ENCODE measurements around the gene MYL6B. TPM values are rescaled to one million over a fixed set of nuclear protein-coding genes. Genes with fewer than 3 reads are reported as not detected.
A peak's percentile ranks its signal among the peaks of the same experiment; 100 is the strongest.

The MYL6B gene
- total and polyA plus RNA-seq, 2 experiments from 2014 or later, result 96.9 to 164 TPM

- Mint-ChIP-seq H3K4me3 (no peak overlapping the region), H3K9me3 (no peaks in the 10 kb centered on the region), H3K4me1 (peaks cover 29% of the 10 kb centered on the region), H3K36me3 (ENCODE audit: low read depth) (peaks cover 16% of the 10 kb centered on the region), H3K27ac (peak overlapping the region; percentile 12; the same call in 1 of the 2 replicates), H3K27me3 (ENCODE audit: insufficient read depth, low read depth, poor library complexity) (peaks cover 5% of the 10 kb centered on the region)
- H3K9me2 ChIP-seq (ENCODE audit: insufficient read depth), result no peaks in the 10 kb centered on the region
- H2AFZ ChIP-seq, result no peak overlapping the region
- ATAC-seq, result no peak
- H3K27me3 ChIP-seq (ENCODE audit: insufficient read depth), result no peaks in the 10 kb centered on the region
- H3K4me3 ChIP-seq, result no peak overlapping the region
- peaks cover 4% of the 10 kb centered on the region; the same call in 1 of the 2 replicates for H3F3A ChIP-seq (replicated peaks; ENCODE audit: low read depth)
- TF ChIP-seq, protein P1, sequence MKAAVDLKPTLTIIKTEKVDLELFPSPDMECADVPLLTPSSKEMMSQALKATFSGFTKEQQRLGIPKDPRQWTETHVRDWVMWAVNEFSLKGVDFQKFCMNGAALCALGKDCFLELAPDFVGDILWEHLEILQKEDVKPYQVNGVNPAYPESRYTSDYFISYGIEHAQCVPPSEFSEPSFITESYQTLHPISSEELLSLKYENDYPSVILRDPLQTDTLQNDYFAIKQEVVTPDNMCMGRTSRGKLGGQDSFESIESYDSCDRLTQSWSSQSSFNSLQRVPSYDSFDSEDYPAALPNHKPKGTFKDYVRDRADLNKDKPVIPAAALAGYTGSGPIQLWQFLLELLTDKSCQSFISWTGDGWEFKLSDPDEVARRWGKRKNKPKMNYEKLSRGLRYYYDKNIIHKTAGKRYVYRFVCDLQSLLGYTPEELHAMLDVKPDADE (IDR thresholded peaks at IDR 0.05), result no peak
- TF ChIP-seq CREB1 (CRISPR knock-in tag; IDR thresholded peaks at IDR 0.05; ENCODE audit: low read depth) (no peak), EZH2phosphoT487 (IDR thresholded peaks at IDR 0.05; ENCODE audit: unreplicated experiment) (no peak), CTCF (conservative IDR thresholded peaks at IDR 0.05; ENCODE audit: low read depth in 2 of 2) (no peak), ZNF462 (CRISPR knock-in tag; IDR thresholded peaks at IDR 0.05) (no peak), STAT1 (IDR thresholded peaks at IDR 0.05; ENCODE audit: unreplicated experiment) (no peak), ZNF331 (CRISPR knock-in tag; IDR thresholded peaks at IDR 0.05; ENCODE audit: low read depth) (no peak), POLR2AphosphoS5 (IDR thresholded peaks at IDR 0.05; ENCODE audit: low read depth) (no peak), NANOG (IDR thresholded peaks at IDR 0.05; ENCODE audit: borderline replicate concordance) (no peak)
- TF ChIP-seq, protein P2, sequence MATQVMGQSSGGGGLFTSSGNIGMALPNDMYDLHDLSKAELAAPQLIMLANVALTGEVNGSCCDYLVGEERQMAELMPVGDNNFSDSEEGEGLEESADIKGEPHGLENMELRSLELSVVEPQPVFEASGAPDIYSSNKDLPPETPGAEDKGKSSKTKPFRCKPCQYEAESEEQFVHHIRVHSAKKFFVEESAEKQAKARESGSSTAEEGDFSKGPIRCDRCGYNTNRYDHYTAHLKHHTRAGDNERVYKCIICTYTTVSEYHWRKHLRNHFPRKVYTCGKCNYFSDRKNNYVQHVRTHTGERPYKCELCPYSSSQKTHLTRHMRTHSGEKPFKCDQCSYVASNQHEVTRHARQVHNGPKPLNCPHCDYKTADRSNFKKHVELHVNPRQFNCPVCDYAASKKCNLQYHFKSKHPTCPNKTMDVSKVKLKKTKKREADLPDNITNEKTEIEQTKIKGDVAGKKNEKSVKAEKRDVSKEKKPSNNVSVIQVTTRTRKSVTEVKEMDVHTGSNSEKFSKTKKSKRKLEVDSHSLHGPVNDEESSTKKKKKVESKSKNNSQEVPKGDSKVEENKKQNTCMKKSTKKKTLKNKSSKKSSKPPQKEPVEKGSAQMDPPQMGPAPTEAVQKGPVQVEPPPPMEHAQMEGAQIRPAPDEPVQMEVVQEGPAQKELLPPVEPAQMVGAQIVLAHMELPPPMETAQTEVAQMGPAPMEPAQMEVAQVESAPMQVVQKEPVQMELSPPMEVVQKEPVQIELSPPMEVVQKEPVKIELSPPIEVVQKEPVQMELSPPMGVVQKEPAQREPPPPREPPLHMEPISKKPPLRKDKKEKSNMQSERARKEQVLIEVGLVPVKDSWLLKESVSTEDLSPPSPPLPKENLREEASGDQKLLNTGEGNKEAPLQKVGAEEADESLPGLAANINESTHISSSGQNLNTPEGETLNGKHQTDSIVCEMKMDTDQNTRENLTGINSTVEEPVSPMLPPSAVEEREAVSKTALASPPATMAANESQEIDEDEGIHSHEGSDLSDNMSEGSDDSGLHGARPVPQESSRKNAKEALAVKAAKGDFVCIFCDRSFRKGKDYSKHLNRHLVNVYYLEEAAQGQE (IDR thresholded peaks at IDR 0.05; ENCODE audit: unreplicated experiment), result no peak
- DNase-seq (ENCODE audit: low spot score), result no peak
- H3K36me3 ChIP-seq (ENCODE audit: insufficient read depth), result no peaks in the 10 kb centered on the region
- no peak overlapping the region for H3K27ac ChIP-seq (ENCODE audit: low read depth)
- peaks cover 16% of the 10 kb centered on the region for H3K4me1 ChIP-seq (ENCODE audit: insufficient read depth)
- no peak overlapping the region for H3K4me2 ChIP-seq
- no peaks in the 10 kb centered on the region for H4K20me1 ChIP-seq (replicated peaks; ENCODE audit: insufficient read depth)
- 0 out of 2 replicates have a peak, but pooled peaks cover 4% of the 10 kb centered on the region for H3K79me2 ChIP-seq (replicated peaks; ENCODE audit: insufficient read depth)
Measured at GRCh38 chr12:56124133-56124532, 28.3 kb upstream of the MYL6B start.

All from GM23338 (cell line).